ENCODE data around the gene NQO1.
"Not testable (repeated sequence)": the region's sequence is repeated elsewhere in the genome, so short reads cannot be mapped to it uniquely, and the experiment has no call there.

DNA sequence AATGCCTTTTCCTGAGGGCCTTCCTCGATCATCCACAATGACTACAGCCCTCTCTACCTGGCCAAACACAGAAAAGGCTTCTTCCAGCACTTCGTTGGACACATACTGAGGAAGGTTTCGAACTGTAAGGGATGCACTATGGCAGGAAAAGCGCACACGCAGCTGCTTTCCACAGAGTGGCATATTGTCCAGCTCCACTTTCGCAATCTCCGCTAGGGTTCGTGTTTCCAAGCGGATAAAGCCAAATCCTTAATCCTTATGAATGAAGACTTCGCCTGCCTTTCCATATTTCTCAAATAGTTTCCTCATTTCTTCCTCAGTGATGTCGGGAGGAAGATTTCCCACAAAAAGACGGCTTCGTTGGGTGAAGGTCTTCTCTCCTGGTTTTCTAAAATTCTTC is 31.0 kb upstream of the NQO1 start:
- TF ChIP-seq POLR2A (IDR thresholded peaks at IDR 0.05): not testable (repeated sequence)
- TF ChIP-seq, protein P1, sequence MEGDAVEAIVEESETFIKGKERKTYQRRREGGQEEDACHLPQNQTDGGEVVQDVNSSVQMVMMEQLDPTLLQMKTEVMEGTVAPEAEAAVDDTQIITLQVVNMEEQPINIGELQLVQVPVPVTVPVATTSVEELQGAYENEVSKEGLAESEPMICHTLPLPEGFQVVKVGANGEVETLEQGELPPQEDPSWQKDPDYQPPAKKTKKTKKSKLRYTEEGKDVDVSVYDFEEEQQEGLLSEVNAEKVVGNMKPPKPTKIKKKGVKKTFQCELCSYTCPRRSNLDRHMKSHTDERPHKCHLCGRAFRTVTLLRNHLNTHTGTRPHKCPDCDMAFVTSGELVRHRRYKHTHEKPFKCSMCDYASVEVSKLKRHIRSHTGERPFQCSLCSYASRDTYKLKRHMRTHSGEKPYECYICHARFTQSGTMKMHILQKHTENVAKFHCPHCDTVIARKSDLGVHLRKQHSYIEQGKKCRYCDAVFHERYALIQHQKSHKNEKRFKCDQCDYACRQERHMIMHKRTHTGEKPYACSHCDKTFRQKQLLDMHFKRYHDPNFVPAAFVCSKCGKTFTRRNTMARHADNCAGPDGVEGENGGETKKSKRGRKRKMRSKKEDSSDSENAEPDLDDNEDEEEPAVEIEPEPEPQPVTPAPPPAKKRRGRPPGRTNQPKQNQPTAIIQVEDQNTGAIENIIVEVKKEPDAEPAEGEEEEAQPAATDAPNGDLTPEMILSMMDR (IDR thresholded peaks at IDR 0.05): not testable (repeated sequence)

All from uterus (tissue), 2 donors.